ENCODE data around the gene TAGLN3. TPM values are rescaled to one million over a fixed set of nuclear protein-coding genes. Genes with fewer than 3 reads are reported as not detected.

Gene TAGLN3
- total and polyA plus RNA-seq, 2 donors (not counting 3 experiments of a cell fraction or from before 2014, with no cell fraction given), result not detected

GRCh38 chr3:111951032-111951431, 47.7 kb upstream of the TAGLN3 start:
- Histone ChIP-seq H3K36me3 (ENCODE audit: control insufficient read depth in 2 of 2, extremely low read depth in 1 of 2, insufficient read depth in 2 of 2, low read length in 2 of 2) (peaks cover 7 to 15% of the 10 kb centered on the region in 2 experiments), H3K4me2 (ENCODE audit: insufficient read depth, low read length) (no peak overlapping the region), H4K20me1 (replicated peaks; ENCODE audit: control insufficient read depth, extremely low read depth, insufficient read depth, low read length) (no peaks in the 10 kb centered on the region), H3K79me2 (ENCODE audit: control insufficient read depth, insufficient read depth, low read length) (no peaks in the 10 kb centered on the region), H3K27me3 (ENCODE audit: control insufficient read depth in 2 of 2, insufficient read depth in 2 of 2, low read length in 2 of 2) (no peaks in the 10 kb centered on the region), H2AFZ (ENCODE audit: low read depth, low read length) (no peak overlapping the region), H3K4me3 (replicated peaks in 1 of 3; ENCODE audit: insufficient read depth in 1 of 3, low read depth in 1 of 3, low read length in 3 of 3) (no peak overlapping the region), H3K9ac (replicated peaks; ENCODE audit: extremely low read depth, insufficient read depth, low read length) (no peak overlapping the region), H3K9me3 (replicated peaks; ENCODE audit: control insufficient read depth, insufficient read depth, low read length) (no peaks in the 10 kb centered on the region), H3K27ac (ENCODE audit: insufficient read depth, low read depth, low read length) (no peak overlapping the region), H3K4me1 (ENCODE audit: control insufficient read depth, extremely low read depth, insufficient read depth, low read length) (peaks cover 18% of the 10 kb centered on the region), H3K9me1 (replicated peaks; ENCODE audit: control insufficient read depth, extremely low read depth, insufficient read depth, low read length) (no peaks in the 10 kb centered on the region)
- POLR2A ChIA-PET, result no interaction called here
- no peak for DNase-seq (ENCODE audit: low read depth, low spot score)
- CTCF ChIA-PET, result interaction anchor here (1.0 to 4.7 kb wide), 5 partner anchors 10 to 56 kb away, joined by 3 to 20 read pairs (median 9); no protein-coding TSS in a partner anchor
- TF ChIP-seq FOS (IDR thresholded peaks at IDR 0.05; ENCODE audit: borderline replicate concordance, insufficient read depth, low read length) (no peak), MYC (IDR thresholded peaks at IDR 0.05; ENCODE audit: low read depth, low read length) (no peak), POLR2AphosphoS5 (IDR thresholded peaks at IDR 0.05; ENCODE audit: insufficient read depth, low read depth, low read length) (no peak), EZH2 (IDR thresholded peaks at IDR 0.05; ENCODE audit: borderline replicate concordance, low read depth, low read length, severe bottlenecking) (no peak), JUN (IDR thresholded peaks at IDR 0.05; ENCODE audit: borderline replicate concordance, insufficient read depth, insufficient read length, low read depth) (no peak), GATA2 (IDR thresholded peaks at IDR 0.05; ENCODE audit: insufficient read depth, insufficient read length, low read depth, low read length) (no peak), CTCF (IDR thresholded peaks at IDR 0.05; ENCODE audit: extremely low read depth in 1 of 2, insufficient read depth in 1 of 2, low read depth in 1 of 2, low read length in 2 of 2) (no peak), MAX (IDR thresholded peaks at IDR 0.05; ENCODE audit: insufficient read depth, insufficient read length) (no peak), POLR2A (IDR thresholded peaks at IDR 0.05; ENCODE audit: low read depth, low read length) (no peak)
- dilution Hi-C loops (cut with MboI; ENCODE audit: extremely low pct_ligation_motif_present, low sequenced_read_pairs), result no loop called here
- BruUV-seq (replicated peaks), result no TSS peak
- intact Hi-C loops (cut with micrococcal nuclease), result no loop called here
- no peak for FAIRE-seq

Measured in endothelial cell of umbilical vein (primary cell).